Fibroblast of villous mesenchyme (primary cell): ENCODE data around the gene TTC12. TPM values are rescaled to one million over a fixed set of nuclear protein-coding genes. Genes with fewer than 3 reads are reported as not detected.

Experiments used
- DNase-seq: peaks from one replicate; pipeline ENCODE4 v3.0.0-alpha.2; 2010; ENCODE audit warnings: low read depth
- H3K4me3 ChIP-seq: 2 replicates; pipeline ENCODE4 v1.5.1; 2011; ENCODE audit warnings: low read depth, mild to moderate bottlenecking, low read length
- total RNA-seq: library from RNA; depleted of rRNA; stranded (reverse); fragments of >200 nt; gene quantifications from 2 replicates; pipeline ENCODE4 v1.2.3, GENCODE V29; 2012
- TF ChIP-seq, protein P1 (sequence below): IDR thresholded peaks from 2 replicates; pipeline ENCODE4 v1.5.1; 2012; ENCODE audit warnings: low read depth, mild to moderate bottlenecking, low read length; ENCODE audit not compliant: insufficient read depth

TTC12 gene
- total RNA-seq, 1 donor, result 16.0 TPM

DNA sequence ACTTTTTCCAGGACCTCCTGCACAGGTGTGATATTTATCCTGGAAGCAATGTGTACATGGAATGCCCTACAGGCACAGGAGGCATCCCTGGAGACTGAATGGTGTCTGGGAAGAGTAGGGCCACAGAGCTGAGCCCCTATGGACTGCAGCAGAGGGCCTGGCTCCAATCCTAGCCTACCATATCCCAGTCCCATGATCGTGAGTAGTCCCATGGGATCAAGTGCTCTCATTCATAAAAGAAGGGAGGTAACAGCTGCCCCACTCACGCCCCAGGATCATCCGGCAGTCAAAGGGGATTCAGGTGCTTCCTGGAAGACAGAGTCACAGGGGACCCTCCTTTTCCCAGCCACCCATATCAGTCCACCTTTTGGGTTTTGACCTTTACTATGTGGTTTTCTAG, 97.2 kb downstream of the TTC12 start:
- TF ChIP-seq, protein P1, sequence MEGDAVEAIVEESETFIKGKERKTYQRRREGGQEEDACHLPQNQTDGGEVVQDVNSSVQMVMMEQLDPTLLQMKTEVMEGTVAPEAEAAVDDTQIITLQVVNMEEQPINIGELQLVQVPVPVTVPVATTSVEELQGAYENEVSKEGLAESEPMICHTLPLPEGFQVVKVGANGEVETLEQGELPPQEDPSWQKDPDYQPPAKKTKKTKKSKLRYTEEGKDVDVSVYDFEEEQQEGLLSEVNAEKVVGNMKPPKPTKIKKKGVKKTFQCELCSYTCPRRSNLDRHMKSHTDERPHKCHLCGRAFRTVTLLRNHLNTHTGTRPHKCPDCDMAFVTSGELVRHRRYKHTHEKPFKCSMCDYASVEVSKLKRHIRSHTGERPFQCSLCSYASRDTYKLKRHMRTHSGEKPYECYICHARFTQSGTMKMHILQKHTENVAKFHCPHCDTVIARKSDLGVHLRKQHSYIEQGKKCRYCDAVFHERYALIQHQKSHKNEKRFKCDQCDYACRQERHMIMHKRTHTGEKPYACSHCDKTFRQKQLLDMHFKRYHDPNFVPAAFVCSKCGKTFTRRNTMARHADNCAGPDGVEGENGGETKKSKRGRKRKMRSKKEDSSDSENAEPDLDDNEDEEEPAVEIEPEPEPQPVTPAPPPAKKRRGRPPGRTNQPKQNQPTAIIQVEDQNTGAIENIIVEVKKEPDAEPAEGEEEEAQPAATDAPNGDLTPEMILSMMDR, result no peak
- no peak for DNase-seq
- no peak overlapping the region for H3K4me3 ChIP-seq

DNA sequence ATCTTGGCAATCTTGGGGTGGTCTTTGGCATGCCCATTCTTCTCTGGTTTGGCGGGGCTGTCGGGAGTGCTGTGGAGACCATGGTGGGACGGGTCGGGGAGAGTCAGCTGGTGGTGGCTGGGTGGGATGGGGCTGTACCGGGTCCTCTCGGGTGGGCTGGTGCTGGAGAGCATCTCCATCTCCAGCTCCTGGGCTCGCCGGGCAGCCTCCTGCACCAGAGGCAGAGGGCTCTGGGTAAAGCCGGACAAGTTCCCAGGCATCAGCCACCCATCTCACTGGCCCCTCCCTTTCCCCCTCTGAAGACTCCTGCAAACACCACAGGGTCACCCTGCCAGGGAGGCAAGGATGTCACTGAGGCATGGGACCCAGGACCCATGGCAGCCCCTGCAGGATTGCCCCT, 98.3 kb downstream of the TTC12 start:
- no peak overlapping the region for H3K4me3 ChIP-seq
- TF ChIP-seq, protein P1, result no peak
- DNase-seq, result no peak

DNA sequence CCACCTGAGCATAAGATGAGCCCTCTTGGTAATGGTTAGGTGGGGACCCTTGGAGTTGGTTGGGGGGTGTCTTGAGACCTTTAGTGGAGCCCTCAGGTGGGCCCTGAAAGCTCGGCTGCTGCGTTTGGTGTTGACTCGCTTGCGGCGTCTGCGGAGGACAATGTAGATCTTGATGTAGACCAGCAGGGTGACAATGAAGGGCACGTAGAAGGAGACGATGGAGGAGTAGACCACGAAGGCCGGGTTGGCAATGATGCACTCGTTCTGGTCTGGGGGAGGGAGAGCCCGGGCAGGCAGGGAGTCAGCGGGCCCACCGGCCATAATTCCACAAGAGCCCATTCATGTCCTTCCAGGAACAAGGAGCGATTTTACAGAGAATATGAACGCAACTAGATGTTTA, 101.0 kb downstream of the TTC12 start:
- TF ChIP-seq, protein P1, result no peak
- no peak for DNase-seq
- no peak overlapping the region for H3K4me3 ChIP-seq

Other genes with a start within 250 kb of the TTC12 start
- gene ANKK1, start 73.2 kb downstream of the TTC12 start, total RNA-seq, result under 0.01 TPM in 1 of 2 replicates, not detected in the other
- not detected in 2 replicates for gene DRD2, start 160.8 kb downstream of the TTC12 start, total RNA-seq